NCI-H2081 (cell line): ENCODE measurements around the gene TSEN54.

Experiments used
- DNase-seq, 2 experiments: peaks; one replicate each; lab custom pipeline; 2025; lab: John Stamatoyannopoulos, UW

TSEN54 gene

DNA sequence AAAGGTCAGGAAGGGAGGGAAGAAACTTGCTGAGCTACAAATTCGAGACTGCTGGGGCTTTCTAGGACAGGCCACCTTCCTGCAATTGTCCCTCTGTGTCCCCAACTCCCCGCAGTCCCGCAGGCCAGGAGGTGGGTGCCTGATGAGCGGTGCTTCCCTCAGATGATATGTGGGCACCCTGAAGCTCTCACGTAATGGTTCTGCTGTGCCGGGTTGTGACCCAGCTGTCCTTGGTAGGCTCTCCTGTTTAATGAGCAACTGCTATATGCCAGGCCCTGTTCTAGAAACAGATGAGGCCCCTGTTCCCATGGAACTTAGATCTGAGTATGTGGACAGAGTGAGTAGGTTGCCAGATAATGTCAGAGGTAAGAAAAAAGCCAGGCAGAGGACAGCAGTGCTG, 49.3 kb downstream of the TSEN54 start:
- DNase-seq, result no peak

GRCh38 chr17:75566416-75566815, 50.1 kb downstream of the TSEN54 start:
- no peak for DNase-seq

- no peak for DNase-seq
These were observed 50.5 kb downstream of the TSEN54 start for GRCh38 chr17:75566834-75567233.

- DNase-seq, result no peak
These were observed 52.3 kb downstream of the TSEN54 start for GRCh38 chr17:75568412-75569255.

DNA sequence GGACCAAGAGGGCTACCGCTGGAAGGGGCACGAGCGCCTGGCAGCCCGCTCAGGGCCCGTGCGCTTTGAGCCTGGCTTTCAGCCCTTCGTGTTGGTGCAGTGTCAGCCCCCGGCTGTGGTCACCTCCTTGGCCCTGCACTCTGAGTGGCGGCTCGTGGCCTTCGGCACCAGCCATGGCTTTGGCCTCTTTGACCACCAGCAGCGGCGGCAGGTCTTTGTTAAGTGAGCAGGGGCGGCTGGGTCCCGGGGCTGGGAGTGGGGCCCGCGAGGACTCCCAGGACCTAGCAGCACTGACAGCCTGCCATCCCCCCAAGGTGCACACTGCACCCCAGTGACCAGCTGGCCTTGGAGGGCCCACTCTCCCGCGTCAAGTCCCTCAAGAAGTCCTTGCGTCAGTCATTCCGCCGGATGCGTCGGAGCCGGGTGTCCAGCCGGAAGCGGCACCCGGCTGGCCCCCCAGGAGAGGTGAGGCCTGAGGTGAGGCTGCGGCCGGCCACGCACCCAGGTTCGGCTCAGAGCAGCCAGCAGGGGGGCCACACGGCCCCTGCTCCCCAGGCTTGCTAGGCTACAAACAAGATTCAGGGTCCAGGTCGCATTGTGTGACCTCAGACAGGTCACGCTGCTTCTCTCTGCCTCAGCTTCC, 53.8 kb downstream of the TSEN54 start:
- DNase-seq, result no peak

GRCh38 chr17:75570772-75571171, 54.4 kb downstream of the TSEN54 start:
- DNase-seq, result no peak

DNA sequence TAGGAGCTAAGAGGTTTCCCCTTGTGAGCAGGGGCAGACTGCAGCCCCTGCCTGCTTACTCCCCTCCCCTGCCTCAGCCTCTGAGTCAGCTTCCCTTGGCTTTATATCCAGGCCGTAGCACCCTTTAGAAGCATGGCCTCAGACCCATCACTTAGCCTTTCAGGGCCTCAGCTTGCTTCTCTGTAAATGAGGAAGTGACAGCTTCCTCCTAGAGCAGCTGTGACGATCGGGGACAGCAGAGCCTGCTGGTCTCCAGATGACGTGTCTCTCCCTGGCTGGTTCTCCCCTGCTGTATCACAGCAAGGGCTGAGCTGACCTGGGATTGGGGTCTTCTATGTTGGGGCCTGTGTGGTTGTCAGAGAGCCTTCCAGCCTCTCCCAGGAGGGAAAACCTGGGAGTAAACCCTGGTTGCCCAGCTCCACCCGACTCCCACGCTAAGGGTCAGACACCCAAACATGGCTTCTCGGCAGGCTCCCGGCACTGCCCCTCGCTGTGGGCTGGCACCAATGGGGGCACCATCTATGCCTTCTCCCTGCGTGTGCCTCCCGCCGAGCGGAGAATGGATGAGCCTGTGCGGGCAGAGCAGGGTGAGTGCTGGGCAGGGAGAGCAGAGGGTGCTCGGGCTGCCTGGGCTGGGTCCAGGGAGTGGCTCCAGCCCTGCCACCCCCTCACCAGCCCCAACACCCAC, 55.0 kb downstream of the TSEN54 start:
- DNase-seq, result no peak

DNA sequence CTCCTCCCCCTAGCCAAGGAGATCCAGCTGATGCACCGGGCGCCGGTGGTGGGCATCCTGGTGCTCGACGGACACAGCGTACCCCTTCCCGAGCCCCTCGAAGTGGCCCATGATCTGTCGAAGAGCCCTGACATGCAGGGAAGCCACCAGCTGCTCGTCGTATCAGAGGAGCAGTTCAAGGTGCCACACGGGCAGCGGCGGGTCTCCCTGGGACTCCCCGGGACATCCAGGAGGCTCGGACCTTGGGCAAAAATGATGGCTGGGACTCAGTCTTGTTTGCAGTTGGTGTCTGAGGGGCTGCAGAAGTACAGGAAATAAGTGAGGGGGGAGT, 55.5 kb downstream of the TSEN54 start:
- no peak for DNase-seq

- DNase-seq, result no peak
These were observed 56.6 kb downstream of the TSEN54 start for GRCh38 chr17:75572713-75573539.

DNA sequence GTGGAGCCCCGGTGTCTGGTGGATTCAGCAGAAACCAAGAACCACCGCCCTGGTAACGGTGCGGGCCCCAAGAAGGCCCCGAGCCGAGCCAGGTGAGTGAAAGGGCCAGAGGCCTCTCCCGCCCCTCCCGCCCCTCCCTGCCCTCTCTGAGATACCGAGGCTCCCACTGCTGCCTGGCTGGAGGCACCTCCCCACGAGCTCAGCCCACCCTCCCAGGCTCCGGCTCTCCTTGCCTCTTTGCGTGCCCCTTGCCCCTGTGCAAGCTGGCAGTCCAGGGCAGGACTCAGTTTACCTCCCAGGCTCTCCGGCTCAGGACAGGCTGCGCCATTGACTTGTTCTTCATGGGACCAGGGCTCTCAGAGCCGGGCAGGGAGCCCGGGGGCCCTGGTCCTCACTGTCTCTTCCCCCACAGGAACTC, 57.2 kb downstream of the TSEN54 start:
- DNase-seq, result no peak

DNA sequence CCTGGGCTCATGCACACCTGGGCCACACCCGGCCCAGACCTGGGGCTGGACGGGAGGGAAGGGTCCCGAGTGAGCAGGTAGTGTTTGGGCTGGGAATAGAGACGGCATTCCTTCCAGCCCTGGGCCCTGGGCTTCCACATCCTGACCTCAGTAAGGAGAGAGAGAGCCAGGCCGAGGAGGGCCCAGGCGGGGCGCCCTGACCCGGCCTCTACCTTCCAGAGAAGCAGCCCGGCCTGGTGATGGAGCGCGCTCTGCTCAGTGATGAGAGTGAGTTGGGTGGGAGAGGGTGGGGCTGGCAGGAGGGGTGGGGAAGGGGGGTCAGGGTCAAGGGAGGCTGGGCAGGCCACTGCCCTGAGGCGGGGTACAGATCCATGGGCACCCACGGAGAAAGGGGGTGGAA, 57.7 kb downstream of the TSEN54 start:
- DNase-seq, result no peak
